Esophagus muscularis mucosa (tissue), 3 donors: ENCODE measurements around the gene ITPR1.

Experiments
- CTCF ChIP-seq, 3 experiments: fragments of 200-600 bp in 2 of 3; fragments of 450-650 bp in 1 of 3; sonication (generic) in 2 of 3; IDR thresholded peaks; one replicate each; pipeline ENCODE4 v1.5.1; 2017 to 2019; ENCODE audit warnings: antibody characterized with exemption in 3 of 3, mild to moderate bottlenecking in 2 of 3, moderate library complexity in 1 of 3
- POLR2A ChIP-seq: fragments of 450-650 bp; IDR thresholded peaks from one replicate; pipeline ENCODE4 v1.6.1; 2017; ENCODE audit warnings: antibody characterized with exemption, moderate library complexity, mild to moderate bottlenecking, low read depth
- POLR2AphosphoS5 ChIP-seq, 2 donors: sonication (generic); formaldehyde crosslinking; IDR thresholded peaks; one replicate each; pipeline ENCODE4 v1.6.1; 2017; ENCODE audit warnings: antibody characterized with exemption in 2 of 2

- TF ChIP-seq POLR2A (no peak), CTCF (IDR thresholded peaks at IDR 0.05) (no peak), POLR2AphosphoS5 (IDR thresholded peaks at IDR 0.05) (no peak)
Measured at GRCh38 chr3:4460334-4460733, 32.8 kb upstream of the ITPR1 start.
